Liver (tissue), 9 donors: ENCODE measurements around the gene DNALI1. TPM values are rescaled to one million over a fixed set of nuclear protein-coding genes. Genes with fewer than 3 reads are reported as not detected.

Experiments
- DNase-seq: peaks from one replicate; pipeline ENCODE4 v3.0.0-alpha.2; 2017; ENCODE audit warnings: low spot score
- H3K27ac ChIP-seq, 2 donors: one replicate each; pipeline ENCODE4 v1.7.0; 2013; ENCODE audit warnings: inconsistent platforms in 2 of 2, low read length in 2 of 2, control low read depth in 1 of 2, low read depth in 1 of 2, mild to moderate bottlenecking in 1 of 2
- H3K27me3 ChIP-seq, 4 donors: one replicate each; pipeline versions ENCODE4 v1.6.1 to v1.7.0; 2013; ENCODE audit warnings: low read length in 3 of 4, inconsistent platforms in 1 of 4, mild to moderate bottlenecking in 1 of 4, moderate library complexity in 1 of 4; ENCODE audit not compliant: control insufficient read depth in 4 of 4, insufficient read depth in 4 of 4
- H3K36me3 ChIP-seq, 4 donors: one replicate each; pipeline versions ENCODE4 v1.6.1 to v1.7.0; 2013; ENCODE audit warnings: low read length in 3 of 4, mild to moderate bottlenecking in 3 of 4, low read depth in 1 of 4, moderate library complexity in 1 of 4; ENCODE audit not compliant: control insufficient read depth in 4 of 4, insufficient read depth in 3 of 4
- H3K4me1 ChIP-seq, 4 donors: one replicate each; pipeline versions ENCODE4 v1.6.1 to v1.7.0; 2013; ENCODE audit warnings: low read length in 3 of 4, mild to moderate bottlenecking in 3 of 4, moderate library complexity in 1 of 4; ENCODE audit not compliant: control insufficient read depth in 4 of 4, insufficient read depth in 4 of 4
- H3K4me3 ChIP-seq, 3 donors: one replicate each; pipeline versions ENCODE4 v1.6.1 to v1.7.0; 2013; ENCODE audit warnings: low read length in 3 of 3, control low read depth in 1 of 3, low read depth in 1 of 3, mild to moderate bottlenecking in 1 of 3
- H3K9ac ChIP-seq, 2 donors: one replicate each; pipeline ENCODE4 v1.7.0; 2013; ENCODE audit warnings: low read length in 2 of 2, mild to moderate bottlenecking in 2 of 2, moderate library complexity in 2 of 2, control low read depth in 1 of 2, low read depth in 1 of 2
- H3K9me3 ChIP-seq, 4 donors: one replicate each; pipeline versions ENCODE4 v1.6.1 to v1.7.0; 2013; ENCODE audit warnings: low read length in 3 of 4; ENCODE audit not compliant: control insufficient read depth in 4 of 4
- ATF3 ChIP-seq: IDR thresholded peaks from 2 replicates; pipeline ENCODE4 v1.6.1; 2016; ENCODE audit warnings: antibody characterized with exemption
- CTCF ChIP-seq: fragments of 150-350 bp; IDR thresholded peaks from 2 replicates; pipeline ENCODE4 v1.5.1; 2017; ENCODE audit warnings: improper control_type of control experiment, low read depth, low read length; ENCODE audit not compliant: missing input control
- EGR1 ChIP-seq, 2 donors: IDR thresholded peaks; 2 replicates each; pipeline ENCODE4 v1.6.1; 2016 to 2018; ENCODE audit warnings: antibody characterized with exemption in 2 of 2, low read depth in 2 of 2
- FOXA1 ChIP-seq: IDR thresholded peaks from 2 replicates; pipeline ENCODE4 v1.6.1; 2016; ENCODE audit warnings: antibody characterized with exemption
- FOXA2 ChIP-seq: IDR thresholded peaks from 2 replicates; pipeline ENCODE4 v1.6.1; 2016; ENCODE audit warnings: antibody characterized with exemption
- GABPA ChIP-seq, 2 donors: IDR thresholded peaks in 1 of 2; conservative IDR thresholded peaks in 1 of 2; 2 replicates each; pipeline ENCODE4 v1.6.1; 2016; ENCODE audit warnings: antibody characterized with exemption in 2 of 2, mild to moderate bottlenecking in 1 of 2, moderate library complexity in 1 of 2
- HNF4A ChIP-seq, 2 donors: conservative IDR thresholded peaks; 2 replicates each; pipeline ENCODE4 v1.6.1; 2016; ENCODE audit warnings: antibody characterized with exemption in 2 of 2, mild to moderate bottlenecking in 2 of 2
- HNF4G ChIP-seq: IDR thresholded peaks from 2 replicates; pipeline ENCODE4 v1.6.1; 2016; ENCODE audit warnings: antibody characterized with exemption
- JUND ChIP-seq, 2 donors: IDR thresholded peaks; 2 replicates each; pipeline ENCODE4 v1.6.1; 2016; ENCODE audit warnings: antibody characterized with exemption in 2 of 2
- MAX ChIP-seq: IDR thresholded peaks from 2 replicates; pipeline ENCODE4 v1.6.1; 2016; ENCODE audit warnings: antibody characterized with exemption
- NR2F2 ChIP-seq: IDR thresholded peaks from 2 replicates; pipeline ENCODE4 v1.6.1; 2016; ENCODE audit warnings: antibody characterized with exemption
- RAD21 ChIP-seq, 2 donors: IDR thresholded peaks; 2 replicates each; pipeline ENCODE4 v1.6.1; 2016; ENCODE audit warnings: antibody characterized with exemption in 2 of 2, mild to moderate bottlenecking in 2 of 2
- RXRA ChIP-seq, 2 donors: IDR thresholded peaks; 2 replicates each; pipeline ENCODE4 v1.6.1; 2017 to 2018; ENCODE audit warnings: antibody characterized with exemption in 2 of 2, mild to moderate bottlenecking in 1 of 2
- SP1 ChIP-seq: IDR thresholded peaks from 2 replicates; pipeline ENCODE4 v1.6.1; 2018; ENCODE audit warnings: antibody characterized with exemption, mild to moderate bottlenecking
- TAF1 ChIP-seq: conservative IDR thresholded peaks from 2 replicates; pipeline ENCODE4 v1.6.1; 2016; ENCODE audit warnings: antibody characterized with exemption, mild to moderate bottlenecking
- YY1 ChIP-seq: IDR thresholded peaks from 2 replicates; pipeline ENCODE4 v1.6.1; 2016; ENCODE audit warnings: antibody characterized with exemption, mild to moderate bottlenecking
- ZBTB33 ChIP-seq: IDR thresholded peaks from 2 replicates; pipeline ENCODE4 v1.6.1; 2016; ENCODE audit warnings: antibody characterized with exemption
- WGBS: extraction: QIAGEN DNeasy Blood & Tissue Kit; methylation state at CpG from one replicate; pipeline ENCODE4 v1.1.7; 2013; 5-methylcytosine and 5-hydroxymethylcytosine counted together
- polyA plus RNA-seq, 2 donors: library from polyadenylated mRNA; stranded (reverse) in 1 of 2; unstranded in 1 of 2; fragments of 200-250 nt in 1 of 2; fragments of >200 nt in 1 of 2; fragmentation: Nextera tagmentation in 1 of 2; extraction: Ambion mirVana in 1 of 2; gene quantifications; one replicate each; pipeline versions ENCODE4 v1.2.1 to v1.2.3, GENCODE V29; 2013 to 2015
- total RNA-seq, 2 donors: library from RNA; depleted of rRNA; stranded (reverse); fragments of >200 nt; gene quantifications; one replicate each; pipeline ENCODE4 v1.2.3, GENCODE V29; 2014
- TF ChIP-seq, protein P1 (sequence below): IDR thresholded peaks from 2 replicates; pipeline ENCODE4 v1.6.1; 2016; ENCODE audit warnings: antibody characterized with exemption, mild to moderate bottlenecking
- donor health status: healthy.
- donor health status: healthy.
- donor health status: healthy.
- donor health status: healthy.
- donor health status: healthy.

DNALI1 gene
- total and polyA plus RNA-seq, 4 donors, result 1.5 to 8.6 (median 4.1) TPM

- Histone ChIP-seq H3K4me1 (peaks cover 4 to 19% (median 18%) of the 10 kb centered on the region in 4 donors), H3K4me3 (peak overlapping the region; percentile 75 to 100 (median 97)), H3K27me3 (no peaks in the 10 kb centered on the region), H3K9ac (peak overlapping the region in 1 of 2 donors; percentile 32), H3K27ac (peak overlapping the region; percentile 72 to 84), H3K36me3 (peaks cover 0 to 15% (median 10%) of the 10 kb centered on the region in 4 donors), H3K9me3 (no peaks in the 10 kb centered on the region)
- TF ChIP-seq FOXA1 (no peak), HNF4G (no peak), GABPA (IDR thresholded peaks at IDR 0.05 in 1 of 2, conservative IDR thresholded peaks at IDR 0.05 in 1 of 2) (peak in 1 of 2 donors; percentile 13), SP1 (no peak), CTCF (no peak), RXRA (IDR thresholded peaks at IDR 0.05) (no peak), RAD21 (IDR thresholded peaks at IDR 0.05) (peak in 1 of 2 donors; percentile 2)
- DNase-seq, result no peak
- 2% methylated on average over 3 of the region's 3 CpGs for WGBS
Observed at GRCh38 chr1:37596182-37596667, 39.5 kb downstream of the DNALI1 start.

- H3K9ac ChIP-seq, result no peak overlapping the region
- peaks cover 3 to 13% (median 7%) of the 10 kb centered on the region in 4 donors for H3K4me1 ChIP-seq
- H3K36me3 ChIP-seq, result no peaks in the 10 kb centered on the region
- no peaks in the 10 kb centered on the region for H3K9me3 ChIP-seq
- H3K27ac ChIP-seq, result no peak overlapping the region
- WGBS, result 74% methylated on average over 5 of the region's 5 CpGs
- no peak overlapping the region for H3K4me3 ChIP-seq
- H3K27me3 ChIP-seq, result no peaks in the 10 kb centered on the region
- no peak for DNase-seq
- TF ChIP-seq RXRA (IDR thresholded peaks at IDR 0.05), result peak in 1 of 2 donors; percentile 30
- TF ChIP-seq HNF4G, result no peak
Observed at GRCh38 chr1:37599940-37600339, 43.2 kb downstream of the DNALI1 start.

DNA sequence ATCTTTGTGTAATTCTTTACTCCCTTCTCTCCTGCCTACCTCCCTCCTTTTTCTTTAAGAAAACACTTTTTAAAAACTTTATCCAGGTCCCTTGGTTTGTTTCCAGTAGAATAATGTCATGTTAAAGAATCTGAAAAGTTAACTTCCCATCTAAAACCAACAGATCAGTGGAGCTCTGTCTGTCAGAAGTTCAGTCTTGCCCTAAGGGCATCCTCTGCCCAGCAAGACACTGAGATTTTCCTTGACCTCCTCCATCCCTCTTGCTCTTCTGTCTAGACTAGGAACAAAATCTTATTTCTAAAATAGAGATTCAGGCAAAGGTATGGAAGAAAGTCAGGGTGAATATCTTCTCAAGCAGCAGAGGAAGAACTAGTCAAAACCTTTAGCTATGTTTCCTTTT, 44.7 kb downstream of the DNALI1 start:
- Histone ChIP-seq H3K27me3 (no peaks in the 10 kb centered on the region), H3K4me1 (peaks cover 0 to 3% (median 1%) of the 10 kb centered on the region in 4 donors), H3K9ac (no peak overlapping the region), H3K27ac (no peak overlapping the region), H3K36me3 (no peaks in the 10 kb centered on the region), H3K4me3 (no peak overlapping the region), H3K9me3 (no peaks in the 10 kb centered on the region)
- DNase-seq, result no peak
- no peak for TF ChIP-seq SP1
- no peak for TF ChIP-seq ATF3
- TF ChIP-seq TAF1, result no peak
- TF ChIP-seq RAD21 (IDR thresholded peaks at IDR 0.05), result no peak
- TF ChIP-seq EGR1 (IDR thresholded peaks at IDR 0.05; ENCODE audit: low read depth in 2 of 2), result no peak
- no peak for TF ChIP-seq FOXA1
- TF ChIP-seq, protein P1, sequence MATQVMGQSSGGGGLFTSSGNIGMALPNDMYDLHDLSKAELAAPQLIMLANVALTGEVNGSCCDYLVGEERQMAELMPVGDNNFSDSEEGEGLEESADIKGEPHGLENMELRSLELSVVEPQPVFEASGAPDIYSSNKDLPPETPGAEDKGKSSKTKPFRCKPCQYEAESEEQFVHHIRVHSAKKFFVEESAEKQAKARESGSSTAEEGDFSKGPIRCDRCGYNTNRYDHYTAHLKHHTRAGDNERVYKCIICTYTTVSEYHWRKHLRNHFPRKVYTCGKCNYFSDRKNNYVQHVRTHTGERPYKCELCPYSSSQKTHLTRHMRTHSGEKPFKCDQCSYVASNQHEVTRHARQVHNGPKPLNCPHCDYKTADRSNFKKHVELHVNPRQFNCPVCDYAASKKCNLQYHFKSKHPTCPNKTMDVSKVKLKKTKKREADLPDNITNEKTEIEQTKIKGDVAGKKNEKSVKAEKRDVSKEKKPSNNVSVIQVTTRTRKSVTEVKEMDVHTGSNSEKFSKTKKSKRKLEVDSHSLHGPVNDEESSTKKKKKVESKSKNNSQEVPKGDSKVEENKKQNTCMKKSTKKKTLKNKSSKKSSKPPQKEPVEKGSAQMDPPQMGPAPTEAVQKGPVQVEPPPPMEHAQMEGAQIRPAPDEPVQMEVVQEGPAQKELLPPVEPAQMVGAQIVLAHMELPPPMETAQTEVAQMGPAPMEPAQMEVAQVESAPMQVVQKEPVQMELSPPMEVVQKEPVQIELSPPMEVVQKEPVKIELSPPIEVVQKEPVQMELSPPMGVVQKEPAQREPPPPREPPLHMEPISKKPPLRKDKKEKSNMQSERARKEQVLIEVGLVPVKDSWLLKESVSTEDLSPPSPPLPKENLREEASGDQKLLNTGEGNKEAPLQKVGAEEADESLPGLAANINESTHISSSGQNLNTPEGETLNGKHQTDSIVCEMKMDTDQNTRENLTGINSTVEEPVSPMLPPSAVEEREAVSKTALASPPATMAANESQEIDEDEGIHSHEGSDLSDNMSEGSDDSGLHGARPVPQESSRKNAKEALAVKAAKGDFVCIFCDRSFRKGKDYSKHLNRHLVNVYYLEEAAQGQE, result no peak
- TF ChIP-seq ZBTB33, result no peak
- TF ChIP-seq YY1, result no peak
- no peak for TF ChIP-seq NR2F2
- TF ChIP-seq CTCF, result no peak
- TF ChIP-seq GABPA (IDR thresholded peaks at IDR 0.05 in 1 of 2, conservative IDR thresholded peaks at IDR 0.05 in 1 of 2), result no peak
- TF ChIP-seq RXRA (IDR thresholded peaks at IDR 0.05), result no peak
- no peak for TF ChIP-seq FOXA2
- TF ChIP-seq MAX, result no peak
- no peak for TF ChIP-seq HNF4A (conservative IDR thresholded peaks at IDR 0.05)
- TF ChIP-seq HNF4G, result no peak
- TF ChIP-seq JUND (IDR thresholded peaks at IDR 0.05), result no peak
